ENCODE data around the gene EXOC7.

DNA sequence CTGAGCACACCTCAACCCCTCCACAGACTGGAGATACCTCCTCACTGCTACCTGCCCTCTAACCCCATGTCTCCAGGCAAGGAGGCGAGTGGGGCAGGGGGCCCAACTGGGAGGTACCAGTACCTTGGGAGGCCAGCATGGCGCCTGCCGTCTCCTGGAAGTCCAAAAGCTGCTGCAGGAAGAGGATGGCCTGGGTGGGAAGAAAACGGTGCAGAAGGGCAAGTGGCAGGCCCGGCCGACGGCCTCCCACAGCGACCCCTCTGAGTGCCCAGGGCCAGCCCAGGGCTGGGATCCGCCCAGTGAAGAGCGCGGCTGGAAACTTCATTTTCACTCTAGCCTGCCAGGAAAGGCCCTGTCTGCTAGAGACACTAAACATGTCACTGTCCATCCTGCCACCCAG lies 16.1 kb downstream of the EXOC7 start:
- no peak for TF ChIP-seq EZH2 (IDR thresholded peaks at IDR 0.05; ENCODE audit: low read length)
- TF ChIP-seq, protein P1, sequence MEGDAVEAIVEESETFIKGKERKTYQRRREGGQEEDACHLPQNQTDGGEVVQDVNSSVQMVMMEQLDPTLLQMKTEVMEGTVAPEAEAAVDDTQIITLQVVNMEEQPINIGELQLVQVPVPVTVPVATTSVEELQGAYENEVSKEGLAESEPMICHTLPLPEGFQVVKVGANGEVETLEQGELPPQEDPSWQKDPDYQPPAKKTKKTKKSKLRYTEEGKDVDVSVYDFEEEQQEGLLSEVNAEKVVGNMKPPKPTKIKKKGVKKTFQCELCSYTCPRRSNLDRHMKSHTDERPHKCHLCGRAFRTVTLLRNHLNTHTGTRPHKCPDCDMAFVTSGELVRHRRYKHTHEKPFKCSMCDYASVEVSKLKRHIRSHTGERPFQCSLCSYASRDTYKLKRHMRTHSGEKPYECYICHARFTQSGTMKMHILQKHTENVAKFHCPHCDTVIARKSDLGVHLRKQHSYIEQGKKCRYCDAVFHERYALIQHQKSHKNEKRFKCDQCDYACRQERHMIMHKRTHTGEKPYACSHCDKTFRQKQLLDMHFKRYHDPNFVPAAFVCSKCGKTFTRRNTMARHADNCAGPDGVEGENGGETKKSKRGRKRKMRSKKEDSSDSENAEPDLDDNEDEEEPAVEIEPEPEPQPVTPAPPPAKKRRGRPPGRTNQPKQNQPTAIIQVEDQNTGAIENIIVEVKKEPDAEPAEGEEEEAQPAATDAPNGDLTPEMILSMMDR (optimal IDR thresholded peaks at IDR 0.05 in 1 of 3, IDR thresholded peaks at IDR 0.05 in 1 of 3, conservative IDR thresholded peaks at IDR 0.05 in 1 of 3; ENCODE audit: extremely low read depth in 1 of 3, insufficient read depth in 2 of 3, low read length in 3 of 3) = no peak

Data from keratinocyte (primary cell).